Activated naive CD8-positive, alpha-beta T cell treated with anti-CD3 and anti-CD28 coated beads, Interleukin-2, amount 10 ng/mL, durations not matched to agents 7 days and 5 days (primary cell): ENCODE data around the gene RASGEF1C. TPM values are rescaled to one million over a fixed set of nuclear protein-coding genes. Genes with fewer than 3 reads are reported as not detected.
A peak's percentile ranks its signal among the peaks of the same experiment; 100 is the strongest.

Experiments
- ATAC-seq: fragments of 150-1000 bp; cut with Tn5 transposase; one replicate; pipeline ENCODE4 v1.10.0; 2021; ENCODE audit warnings: low read depth, moderate library complexity
- POLR2A ChIA-PET: fragments of 350-600 bp; sonication (Branson Sonifier 250); formaldehyde crosslinking; loops from one replicate; lab custom pipeline; 2021; ENCODE audit warnings: antibody characterized with exemption; lab: Charles Lee
- DNase-seq: peaks from one replicate; pipeline ENCODE4 v3.0.0; 2021
- H3K27ac Mint-ChIP-seq: one replicate; pipeline ENCODE4 v1.8.0; 2022; ENCODE audit warnings: mild to moderate bottlenecking, mixed read lengths
- H3K27me3 Mint-ChIP-seq: one replicate; pipeline ENCODE4 v1.8.0; 2022; ENCODE audit warnings: mild to moderate bottlenecking, moderate library complexity, mixed read lengths
- H3K36me3 Mint-ChIP-seq: one replicate; pipeline ENCODE4 v1.8.0; 2021; ENCODE audit warnings: mild to moderate bottlenecking, mixed read lengths
- H3K4me1 Mint-ChIP-seq: one replicate; pipeline ENCODE4 v1.8.0; 2021; ENCODE audit warnings: mixed read lengths
- H3K4me3 Mint-ChIP-seq: one replicate; pipeline ENCODE4 v1.8.0; 2022; ENCODE audit warnings: mild to moderate bottlenecking, moderate library complexity, mixed read lengths
- H3K9me3 Mint-ChIP-seq: one replicate; pipeline ENCODE4 v1.8.0; 2021; ENCODE audit warnings: mixed read lengths
- total RNA-seq, 2 experiments: library from RNA; stranded (reverse); gene quantifications; one replicate each; pipeline ENCODE4 v1.2.3, GENCODE V29; 2021

Gene RASGEF1C
- total RNA-seq, 2 experiments from 2014 or later, result not detected

DNA sequence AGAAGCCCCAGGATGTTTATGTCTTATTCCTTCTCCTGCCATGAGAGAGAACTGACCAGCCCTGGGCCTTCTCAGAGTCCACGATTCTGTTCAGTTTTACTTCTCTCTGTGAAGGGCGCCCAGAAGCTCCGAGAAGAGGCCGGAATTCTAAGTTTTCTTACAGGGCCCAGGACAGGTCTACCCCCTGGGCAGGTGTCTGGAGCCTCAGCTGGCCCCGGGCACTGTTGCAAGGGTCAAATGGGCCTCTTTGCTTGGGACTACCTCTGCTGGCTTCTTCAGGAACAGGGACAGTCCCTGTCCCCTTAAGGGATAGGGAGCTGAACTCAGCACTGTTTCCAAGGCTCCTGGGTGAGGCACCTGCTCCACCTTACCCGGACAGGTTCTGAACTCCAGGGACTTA, 55.0 kb downstream of the RASGEF1C start:
- Mint-ChIP-seq H3K4me3 (no peak overlapping the region), H3K27ac (no peak overlapping the region), H3K36me3 (no peaks in the 10 kb centered on the region), H3K27me3 (peaks cover 10% of the 10 kb centered on the region), H3K4me1 (no peaks in the 10 kb centered on the region), H3K9me3 (peaks cover 4% of the 10 kb centered on the region)
- POLR2A ChIA-PET, result no interaction called here
- ATAC-seq, result no peak
- DNase-seq, result no peak

DNA sequence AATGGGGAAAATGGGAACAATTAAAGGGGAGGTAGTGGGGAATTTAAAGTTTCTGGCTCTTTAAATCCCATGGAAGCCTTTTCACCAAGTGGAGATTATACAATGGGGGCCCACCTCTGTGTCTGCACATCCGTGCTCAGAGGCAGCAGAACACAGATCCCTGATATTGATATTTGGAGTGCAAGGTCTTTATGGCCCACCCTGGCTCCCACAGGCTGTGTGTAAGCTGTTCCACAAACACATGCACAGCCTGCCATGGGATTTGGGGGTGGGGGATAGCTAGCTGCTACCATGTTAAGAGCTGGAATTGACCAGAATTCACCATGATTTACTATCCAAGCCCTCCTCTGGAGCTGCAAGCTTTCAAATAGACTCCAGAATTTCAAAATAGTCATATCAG, 55.9 kb downstream of the RASGEF1C start:
- peaks cover 7% of the 10 kb centered on the region for H3K27me3 Mint-ChIP-seq
- POLR2A ChIA-PET, result no interaction called here
- DNase-seq, result no peak
- no peaks in the 10 kb centered on the region for H3K36me3 Mint-ChIP-seq
- ATAC-seq, result no peak
- no peak overlapping the region for H3K27ac Mint-ChIP-seq
- H3K4me3 Mint-ChIP-seq, result no peak overlapping the region
- peaks cover 4% of the 10 kb centered on the region for H3K9me3 Mint-ChIP-seq
- H3K4me1 Mint-ChIP-seq, result no peaks in the 10 kb centered on the region

- POLR2A ChIA-PET, result no interaction called here
- DNase-seq, result no peak
- Mint-ChIP-seq H3K4me3 (no peak overlapping the region), H3K9me3 (peaks cover 4% of the 10 kb centered on the region), H3K27ac (no peak overlapping the region), H3K36me3 (no peaks in the 10 kb centered on the region), H3K27me3 (peaks cover 18% of the 10 kb centered on the region), H3K4me1 (no peaks in the 10 kb centered on the region)
- ATAC-seq, result no peak
These were observed 65.2 kb downstream of the RASGEF1C start for GRCh38 chr5:180143656-180144364.

GRCh38 chr5:180142824-180143610, 66.0 kb downstream of the RASGEF1C start:
- DNase-seq (no peak), ATAC-seq (no peak)
- POLR2A ChIA-PET, result no interaction called here
- Mint-ChIP-seq H3K4me3 (no peak overlapping the region), H3K27ac (no peak overlapping the region), H3K27me3 (peaks cover 18% of the 10 kb centered on the region), H3K36me3 (no peaks in the 10 kb centered on the region), H3K4me1 (no peaks in the 10 kb centered on the region), H3K9me3 (peaks cover 4% of the 10 kb centered on the region)

DNA sequence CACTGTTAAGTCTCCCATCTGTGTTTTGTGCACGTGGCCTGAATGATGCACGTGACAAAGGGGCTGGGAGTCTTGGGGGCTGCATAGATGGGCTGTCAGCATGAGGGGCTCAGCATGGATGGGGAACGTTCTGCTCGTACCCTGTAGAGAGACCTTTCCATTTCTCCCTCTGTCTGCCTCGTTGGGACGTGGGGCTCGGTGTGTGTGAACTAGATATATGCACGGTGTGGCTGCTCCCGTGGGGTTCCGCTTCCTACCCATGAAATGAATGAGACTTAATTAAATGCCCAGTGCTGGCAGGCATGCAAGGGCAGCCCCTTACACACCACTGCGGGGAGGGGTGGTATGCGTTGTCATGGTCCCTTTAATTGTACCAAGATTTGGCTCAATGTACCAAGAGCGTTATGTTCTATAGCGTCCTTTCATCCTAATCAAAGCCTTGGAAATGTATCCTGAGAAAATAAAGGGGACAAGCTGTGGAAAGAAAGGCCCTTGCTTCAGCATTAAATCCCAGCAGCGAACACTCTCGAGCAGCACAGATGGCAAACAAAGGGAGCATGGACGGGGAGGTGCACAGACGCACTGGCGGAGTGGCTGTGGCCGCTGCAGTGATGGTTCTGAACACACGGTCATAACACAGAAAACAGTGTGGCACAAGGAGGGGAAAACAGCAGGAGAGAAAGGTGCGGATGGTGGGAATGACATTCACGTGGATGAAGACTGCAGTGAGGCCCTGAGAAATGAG, 66.8 kb downstream of the RASGEF1C start:
- H3K4me1 Mint-ChIP-seq, result no peaks in the 10 kb centered on the region
- ATAC-seq, result no peak
- H3K27ac Mint-ChIP-seq, result no peak overlapping the region
- no peak for DNase-seq
- H3K9me3 Mint-ChIP-seq, result peaks cover 4% of the 10 kb centered on the region
- no peak overlapping the region for H3K4me3 Mint-ChIP-seq
- POLR2A ChIA-PET, result no interaction called here
- H3K36me3 Mint-ChIP-seq, result no peaks in the 10 kb centered on the region
- H3K27me3 Mint-ChIP-seq, result peaks cover 10% of the 10 kb centered on the region

DNA sequence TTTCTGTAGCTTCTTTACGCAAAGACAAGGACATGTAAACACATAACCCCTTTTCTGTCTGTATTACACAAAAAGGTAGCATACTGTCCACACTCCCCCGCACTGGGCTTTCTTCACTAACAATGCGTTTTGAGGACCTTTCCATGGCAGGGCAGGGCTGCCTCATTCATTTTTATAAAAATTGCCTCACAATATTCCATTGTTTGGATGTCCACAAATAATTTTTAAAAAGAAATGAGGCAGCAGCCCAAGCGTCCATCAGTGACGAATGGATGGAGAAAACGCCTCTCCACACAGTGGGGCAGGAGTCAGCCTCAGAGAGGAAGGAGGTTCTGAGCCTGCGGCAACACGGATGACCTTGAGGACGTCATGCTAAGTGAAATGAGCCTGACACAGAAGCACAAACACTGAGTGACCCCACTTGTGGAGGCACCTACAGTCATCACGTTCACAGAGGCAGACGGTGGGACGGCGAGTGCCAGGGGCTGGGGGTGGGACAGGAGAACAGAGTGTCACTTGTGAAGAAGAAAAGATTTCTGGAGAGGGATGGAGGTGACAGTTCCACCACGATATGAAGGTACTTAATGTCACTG, 67.8 kb downstream of the RASGEF1C start:
- H3K4me1 Mint-ChIP-seq, result no peaks in the 10 kb centered on the region
- POLR2A ChIA-PET, result no interaction called here
- ATAC-seq, result no peak
- H3K27me3 Mint-ChIP-seq, result peaks cover 7% of the 10 kb centered on the region
- no peak overlapping the region for H3K27ac Mint-ChIP-seq
- no peaks in the 10 kb centered on the region for H3K9me3 Mint-ChIP-seq
- DNase-seq, result no peak
- no peaks in the 10 kb centered on the region for H3K36me3 Mint-ChIP-seq
- H3K4me3 Mint-ChIP-seq, result no peak overlapping the region

- POLR2A ChIA-PET, result no interaction called here
- H3K27me3 Mint-ChIP-seq, result peaks cover 6% of the 10 kb centered on the region
- no peaks in the 10 kb centered on the region for H3K9me3 Mint-ChIP-seq
- DNase-seq (no peak), ATAC-seq (no peak)
- no peaks in the 10 kb centered on the region for H3K4me1 Mint-ChIP-seq
- H3K36me3 Mint-ChIP-seq, result no peaks in the 10 kb centered on the region
- H3K27ac Mint-ChIP-seq, result no peak overlapping the region
- no peak overlapping the region for H3K4me3 Mint-ChIP-seq
These were observed 68.4 kb downstream of the RASGEF1C start for GRCh38 chr5:180140571-180140970.

GRCh38 chr5:180140079-180140554, 68.9 kb downstream of the RASGEF1C start:
- Mint-ChIP-seq H3K9me3 (no peaks in the 10 kb centered on the region), H3K4me1 (peaks cover 4% of the 10 kb centered on the region), H3K4me3 (no peak overlapping the region), H3K27me3 (peaks cover 2% of the 10 kb centered on the region), H3K27ac (no peak overlapping the region), H3K36me3 (no peaks in the 10 kb centered on the region)
- no peak for ATAC-seq
- DNase-seq, result no peak
- POLR2A ChIA-PET, result no interaction called here

DNA sequence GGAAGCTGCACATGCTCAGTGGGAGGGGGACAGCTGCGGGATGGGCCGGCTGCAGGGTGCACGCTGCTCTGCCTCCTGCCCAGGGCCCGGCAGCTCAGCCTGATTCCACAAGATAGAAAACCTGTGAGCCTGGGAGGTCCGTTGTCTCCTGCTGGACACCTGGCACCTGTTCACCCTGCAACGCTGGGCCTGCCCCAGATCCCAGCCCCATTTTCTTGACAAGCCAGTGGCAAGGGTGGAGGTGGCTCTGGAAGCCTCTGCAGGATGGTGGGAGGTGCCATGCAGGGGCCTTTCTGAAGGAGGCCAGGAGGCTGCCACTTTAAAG, 69.3 kb downstream of the RASGEF1C start:
- Mint-ChIP-seq H3K4me3 (no peak overlapping the region), H3K4me1 (peaks cover 8% of the 10 kb centered on the region), H3K27ac (no peak overlapping the region), H3K36me3 (no peaks in the 10 kb centered on the region), H3K9me3 (no peaks in the 10 kb centered on the region), H3K27me3 (peaks cover 1% of the 10 kb centered on the region)
- no peak for ATAC-seq
- POLR2A ChIA-PET, result no interaction called here
- no peak for DNase-seq

DNA sequence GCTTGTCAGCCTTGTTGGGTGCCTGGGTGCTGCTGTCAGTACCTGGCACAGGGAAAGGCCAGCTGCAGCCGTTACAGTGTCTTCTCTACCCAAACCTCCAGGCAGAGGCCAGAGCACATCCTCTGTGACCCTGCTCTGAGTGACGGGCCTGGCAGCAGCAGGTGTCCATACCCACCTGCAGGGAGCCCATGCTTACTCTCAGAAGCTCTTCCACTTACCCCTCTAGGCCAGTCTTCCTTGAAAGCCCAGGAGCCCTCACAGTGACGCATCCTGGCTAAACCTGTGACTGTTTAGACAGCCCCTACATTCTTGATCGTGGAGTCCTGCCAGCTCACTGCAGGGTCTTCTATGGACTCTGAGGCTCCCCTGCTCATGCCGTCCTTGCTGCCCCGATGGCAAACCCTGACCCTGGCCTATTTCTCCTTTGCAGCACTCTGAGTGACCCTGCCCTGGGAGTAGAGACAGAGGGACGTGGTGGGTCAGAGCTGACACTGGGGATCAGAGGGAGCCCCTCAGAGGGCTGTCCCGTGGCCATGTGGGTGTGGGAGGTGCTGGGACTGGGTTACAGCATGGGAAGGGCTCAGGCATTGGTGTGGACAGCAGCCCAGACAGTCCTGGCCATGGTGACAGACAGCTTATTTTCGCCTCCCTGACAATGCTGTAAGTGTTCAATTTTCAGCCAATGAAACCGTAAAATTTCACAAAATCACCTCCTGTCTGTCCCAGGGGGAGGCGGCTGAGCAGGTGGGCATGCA, 69.9 kb downstream of the RASGEF1C start:
- no peak for ATAC-seq
- Mint-ChIP-seq H3K27ac (no peak overlapping the region), H3K27me3 (no peaks in the 10 kb centered on the region), H3K4me3 (no peak overlapping the region), H3K9me3 (no peaks in the 10 kb centered on the region), H3K4me1 (peaks cover 8% of the 10 kb centered on the region), H3K36me3 (no peaks in the 10 kb centered on the region)
- POLR2A ChIA-PET, result no interaction called here
- no peak for DNase-seq

DNA sequence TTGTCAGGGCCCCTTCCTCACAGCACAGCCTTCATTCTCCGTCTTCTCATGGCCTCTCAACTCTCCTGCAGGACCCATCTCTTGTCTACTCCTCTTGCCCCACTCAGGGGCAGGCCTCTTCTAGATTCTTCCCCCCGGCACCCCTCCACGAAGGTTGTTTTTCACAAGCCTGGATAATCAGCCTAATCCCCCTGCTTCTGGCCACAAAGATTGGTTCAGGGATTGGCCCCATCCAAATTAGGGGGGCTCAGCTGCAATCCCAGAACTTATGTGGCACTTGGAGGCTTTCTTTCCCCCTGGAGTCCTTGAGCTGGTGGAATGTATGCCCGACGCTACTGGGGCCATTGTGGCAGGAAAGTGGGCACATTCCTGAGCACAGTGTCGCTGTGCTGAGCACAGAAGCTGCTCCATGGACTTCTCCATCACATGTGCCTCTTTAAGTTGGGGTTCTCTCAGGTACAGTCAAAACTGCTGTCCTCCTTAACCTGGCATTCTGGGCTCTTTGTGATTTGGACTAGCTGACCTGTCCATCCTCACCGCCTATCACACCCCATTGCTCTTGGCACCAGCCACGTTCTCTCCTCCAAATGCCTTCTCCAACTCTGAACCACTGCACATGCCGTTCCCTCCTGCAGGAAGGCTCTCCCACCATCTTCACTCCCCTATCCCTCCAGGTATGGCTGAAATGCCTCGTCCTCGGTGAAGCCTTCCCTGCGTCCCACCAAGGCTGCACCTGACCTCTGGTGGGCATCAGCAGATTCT, 70.6 kb downstream of the RASGEF1C start:
- Mint-ChIP-seq H3K4me1 (peaks cover 8% of the 10 kb centered on the region), H3K4me3 (no peak overlapping the region), H3K27ac (peak overlapping the region; percentile 56), H3K27me3 (no peaks in the 10 kb centered on the region), H3K36me3 (no peaks in the 10 kb centered on the region), H3K9me3 (no peaks in the 10 kb centered on the region)
- no peak for ATAC-seq
- no peak for DNase-seq
- POLR2A ChIA-PET, result no interaction called here

- Mint-ChIP-seq H3K27ac (no peak overlapping the region), H3K36me3 (no peaks in the 10 kb centered on the region), H3K4me3 (no peak overlapping the region), H3K27me3 (no peaks in the 10 kb centered on the region), H3K9me3 (no peaks in the 10 kb centered on the region), H3K4me1 (peaks cover 8% of the 10 kb centered on the region)
- POLR2A ChIA-PET, result no interaction called here
- ATAC-seq, result no peak
- no peak for DNase-seq
These were observed 71.4 kb downstream of the RASGEF1C start for GRCh38 chr5:180137401-180138213.
